Nephron progenitor cell (in vitro differentiated cells): Measurements from ENCODE around the gene WNT1.
A peak's percentile ranks its signal among the peaks of the same experiment; 100 is the strongest.

Experiments used
- DNase-seq: peaks from one replicate; pipeline ENCODE4 v3.0.0; 2021
- H3K27ac Mint-ChIP-seq: 2 replicates; pipeline ENCODE4 v1.8.0; 2021; ENCODE audit warnings: mild to moderate bottlenecking, moderate library complexity, mixed read lengths
- H3K27me3 Mint-ChIP-seq: 2 replicates; pipeline ENCODE4 v1.8.0; 2021; ENCODE audit warnings: mild to moderate bottlenecking, low read depth, mixed read lengths; ENCODE audit not compliant: poor library complexity
- H3K36me3 Mint-ChIP-seq: 2 replicates; pipeline ENCODE4 v1.8.0; 2021; ENCODE audit warnings: low read depth, mixed read lengths
- H3K4me1 Mint-ChIP-seq: 2 replicates; pipeline ENCODE4 v1.8.0; 2021; ENCODE audit warnings: mixed read lengths
- H3K4me3 Mint-ChIP-seq: 2 replicates; pipeline ENCODE4 v1.8.0; 2021; ENCODE audit warnings: mild to moderate bottlenecking, moderate library complexity, mixed read lengths
- H3K9me3 Mint-ChIP-seq: 2 replicates; pipeline ENCODE4 v1.8.0; 2021; ENCODE audit warnings: mild to moderate bottlenecking, moderate library complexity, mixed read lengths
- CTCF ChIP-seq: fragments of 200-600 bp; sonication (generic); IDR thresholded peaks from 2 replicates; pipeline ENCODE4 v1.5.0; 2021; ENCODE audit warnings: antibody characterized with exemption

Gene WNT1

GRCh38 chr12:48961801-48962200 is 16.3 kb upstream of the WNT1 start:
- no peak for TF ChIP-seq CTCF
- DNase-seq = no peak
- H3K27ac Mint-ChIP-seq = no peak overlapping the region
- no peaks in the 10 kb centered on the region for H3K36me3 Mint-ChIP-seq
- no peak overlapping the region for H3K4me3 Mint-ChIP-seq
- H3K27me3 Mint-ChIP-seq = peaks cover 11% of the 10 kb centered on the region
- no peaks in the 10 kb centered on the region for H3K9me3 Mint-ChIP-seq
- peaks cover 45% of the 10 kb centered on the region for H3K4me1 Mint-ChIP-seq

GRCh38 chr12:48965298-48965838 is 12.8 kb upstream of the WNT1 start:
- DNase-seq = no peak
- TF ChIP-seq CTCF = no peak
- no peak overlapping the region for H3K27ac Mint-ChIP-seq
- H3K36me3 Mint-ChIP-seq = no peaks in the 10 kb centered on the region
- no peak overlapping the region for H3K4me3 Mint-ChIP-seq
- H3K4me1 Mint-ChIP-seq = peaks cover 53% of the 10 kb centered on the region
- H3K27me3 Mint-ChIP-seq = peaks cover 33% of the 10 kb centered on the region
- H3K9me3 Mint-ChIP-seq = no peaks in the 10 kb centered on the region

- no peaks in the 10 kb centered on the region for H3K36me3 Mint-ChIP-seq
- H3K9me3 Mint-ChIP-seq = no peaks in the 10 kb centered on the region
- DNase-seq = no peak
- H3K4me1 Mint-ChIP-seq = peaks cover 54% of the 10 kb centered on the region
- no peak overlapping the region for H3K27ac Mint-ChIP-seq
- no peak for TF ChIP-seq CTCF
- H3K4me3 Mint-ChIP-seq = no peak overlapping the region
- peaks cover 43% of the 10 kb centered on the region for H3K27me3 Mint-ChIP-seq
Observed at GRCh38 chr12:48966177-48966895, 11.8 kb upstream of the WNT1 start.

GRCh38 chr12:48967991-48968390 is 10.1 kb upstream of the WNT1 start:
- H3K27me3 Mint-ChIP-seq = peaks cover 57% of the 10 kb centered on the region
- H3K27ac Mint-ChIP-seq = no peak overlapping the region
- H3K4me3 Mint-ChIP-seq = no peak overlapping the region
- no peaks in the 10 kb centered on the region for H3K9me3 Mint-ChIP-seq
- peaks cover 55% of the 10 kb centered on the region for H3K4me1 Mint-ChIP-seq
- no peak for DNase-seq
- H3K36me3 Mint-ChIP-seq = no peaks in the 10 kb centered on the region
- no peak for TF ChIP-seq CTCF

GRCh38 chr12:48968467-48968866 is 9.7 kb upstream of the WNT1 start:
- Mint-ChIP-seq H3K9me3 (no peaks in the 10 kb centered on the region), H3K4me1 (peaks cover 58% of the 10 kb centered on the region), H3K27ac (no peak overlapping the region), H3K36me3 (no peaks in the 10 kb centered on the region), H3K4me3 (peak overlapping the region; percentile 41), H3K27me3 (peaks cover 62% of the 10 kb centered on the region)
- TF ChIP-seq CTCF = no peak
- DNase-seq = no peak

GRCh38 chr12:48969160-48969771 is 8.9 kb upstream of the WNT1 start:
- DNase-seq = no peak
- H3K4me3 Mint-ChIP-seq = peak overlapping the region; percentile 52
- H3K4me1 Mint-ChIP-seq = peaks cover 60% of the 10 kb centered on the region
- no peak for TF ChIP-seq CTCF
- peaks cover 70% of the 10 kb centered on the region for H3K27me3 Mint-ChIP-seq
- H3K9me3 Mint-ChIP-seq = no peaks in the 10 kb centered on the region
- no peaks in the 10 kb centered on the region for H3K36me3 Mint-ChIP-seq
- H3K27ac Mint-ChIP-seq = no peak overlapping the region
